ENCODE data around the gene MVB12B.
"Not testable (repeated sequence)": the region's sequence is repeated elsewhere in the genome, so short reads cannot be mapped to it uniquely, and the experiment has no call there.

MVB12B gene

DNA sequence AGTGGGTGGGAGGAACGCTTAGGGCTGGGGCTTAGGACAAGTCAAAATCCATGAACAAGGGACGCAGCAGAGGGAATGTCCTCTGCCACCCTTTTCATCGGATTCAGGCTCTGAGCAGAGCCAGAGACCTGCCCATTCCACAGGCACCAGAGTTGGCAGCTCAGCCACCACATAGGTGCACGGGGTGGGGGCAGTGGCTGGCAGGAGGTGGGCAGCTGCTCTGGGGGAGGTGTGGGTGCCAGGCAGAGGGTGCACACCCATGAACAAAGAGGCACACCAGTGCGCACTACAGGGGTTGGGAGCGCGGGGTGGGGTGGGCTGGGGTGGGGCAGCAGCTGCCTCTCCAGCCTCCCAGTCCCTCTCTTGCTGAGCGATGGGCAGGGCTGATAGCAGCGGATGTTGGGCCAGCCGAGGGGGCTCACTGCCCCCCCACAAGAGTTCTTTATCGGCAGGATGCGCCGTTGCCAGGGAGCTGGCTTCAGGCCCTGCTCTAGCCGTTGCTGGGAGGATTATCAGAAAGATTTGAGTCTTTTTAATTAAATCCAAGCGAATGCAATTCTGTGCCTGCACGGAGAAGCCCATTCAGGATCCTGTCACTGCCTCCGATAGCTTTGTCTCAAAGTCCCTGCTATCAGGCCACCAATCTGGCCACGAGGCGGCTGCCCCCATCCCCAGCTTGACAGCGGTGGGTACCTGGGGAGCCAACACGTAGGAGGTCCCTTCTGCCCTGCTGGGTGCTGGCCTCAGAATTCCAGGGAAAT is 222.8 kb downstream of the MVB12B start:
- TF ChIP-seq, protein P1, sequence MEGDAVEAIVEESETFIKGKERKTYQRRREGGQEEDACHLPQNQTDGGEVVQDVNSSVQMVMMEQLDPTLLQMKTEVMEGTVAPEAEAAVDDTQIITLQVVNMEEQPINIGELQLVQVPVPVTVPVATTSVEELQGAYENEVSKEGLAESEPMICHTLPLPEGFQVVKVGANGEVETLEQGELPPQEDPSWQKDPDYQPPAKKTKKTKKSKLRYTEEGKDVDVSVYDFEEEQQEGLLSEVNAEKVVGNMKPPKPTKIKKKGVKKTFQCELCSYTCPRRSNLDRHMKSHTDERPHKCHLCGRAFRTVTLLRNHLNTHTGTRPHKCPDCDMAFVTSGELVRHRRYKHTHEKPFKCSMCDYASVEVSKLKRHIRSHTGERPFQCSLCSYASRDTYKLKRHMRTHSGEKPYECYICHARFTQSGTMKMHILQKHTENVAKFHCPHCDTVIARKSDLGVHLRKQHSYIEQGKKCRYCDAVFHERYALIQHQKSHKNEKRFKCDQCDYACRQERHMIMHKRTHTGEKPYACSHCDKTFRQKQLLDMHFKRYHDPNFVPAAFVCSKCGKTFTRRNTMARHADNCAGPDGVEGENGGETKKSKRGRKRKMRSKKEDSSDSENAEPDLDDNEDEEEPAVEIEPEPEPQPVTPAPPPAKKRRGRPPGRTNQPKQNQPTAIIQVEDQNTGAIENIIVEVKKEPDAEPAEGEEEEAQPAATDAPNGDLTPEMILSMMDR (IDR thresholded peaks at IDR 0.05; ENCODE audit: low read depth, low read length, missing control alignments), result no peak

DNA sequence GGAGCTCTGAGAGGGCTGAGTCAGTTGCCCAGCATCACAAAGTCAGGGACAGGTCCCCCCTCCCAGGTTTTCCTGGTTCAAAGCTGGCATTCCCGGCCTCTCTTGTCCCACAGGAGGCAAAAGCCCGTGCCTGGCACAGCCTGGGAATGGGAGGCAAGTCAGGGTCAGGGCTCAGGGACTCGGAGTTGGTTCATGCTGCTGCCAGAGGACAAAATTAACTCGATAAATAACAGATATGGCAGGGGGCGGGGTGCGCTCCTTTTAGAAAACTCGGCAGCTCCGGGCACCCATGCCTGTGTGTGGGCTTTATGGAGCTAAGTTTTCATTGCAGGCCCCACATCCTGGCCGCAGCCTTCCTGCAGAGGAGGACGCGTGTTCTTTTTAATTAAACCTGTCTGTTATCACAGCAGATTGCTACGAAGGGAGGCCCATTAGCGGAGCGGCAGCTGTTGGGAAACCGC is 224.3 kb downstream of the MVB12B start:
- H3K4me3 ChIP-seq (replicated peaks; ENCODE audit: low read depth, low read length), result no peak overlapping the region
- TF ChIP-seq, protein P1 (IDR thresholded peaks at IDR 0.05; ENCODE audit: low read depth, low read length, missing control alignments), result no peak

More for the DNA sequence above, 222.8 kb downstream of the MVB12B start:
- H3K4me3 ChIP-seq (replicated peaks; ENCODE audit: low read depth, low read length), result no peak overlapping the region
- DNase-seq (ENCODE audit: extremely low read depth, low read depth), result no peak

DNA sequence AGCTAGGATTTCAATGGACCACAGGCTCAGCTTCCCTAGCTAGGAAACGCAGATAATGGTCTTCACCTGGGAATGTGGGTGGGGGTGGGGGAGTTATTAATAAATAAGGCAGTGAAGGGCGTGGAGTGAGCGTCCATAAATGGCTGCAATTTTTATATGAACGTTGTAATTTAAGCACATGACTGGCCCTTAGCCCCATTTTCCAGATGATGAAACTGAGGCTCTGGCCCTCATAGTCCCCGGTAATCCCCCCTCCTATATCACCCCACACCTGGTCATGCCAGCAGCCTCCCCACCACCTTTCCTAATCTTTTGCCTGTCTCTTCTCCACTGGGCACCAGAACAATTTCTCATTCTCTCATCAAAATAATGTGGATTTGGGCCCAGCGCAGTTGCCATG is 225.2 kb downstream of the MVB12B start:
- TF ChIP-seq, protein P1 (IDR thresholded peaks at IDR 0.05; ENCODE audit: low read depth, low read length, missing control alignments), result no peak
- no peak for DNase-seq (ENCODE audit: extremely low read depth, low read depth)
- H3K4me3 ChIP-seq (replicated peaks; ENCODE audit: low read depth, low read length), result no peak overlapping the region

More for the DNA sequence above, 224.3 kb downstream of the MVB12B start:
- DNase-seq (ENCODE audit: extremely low read depth, low read depth), result no peak

DNA sequence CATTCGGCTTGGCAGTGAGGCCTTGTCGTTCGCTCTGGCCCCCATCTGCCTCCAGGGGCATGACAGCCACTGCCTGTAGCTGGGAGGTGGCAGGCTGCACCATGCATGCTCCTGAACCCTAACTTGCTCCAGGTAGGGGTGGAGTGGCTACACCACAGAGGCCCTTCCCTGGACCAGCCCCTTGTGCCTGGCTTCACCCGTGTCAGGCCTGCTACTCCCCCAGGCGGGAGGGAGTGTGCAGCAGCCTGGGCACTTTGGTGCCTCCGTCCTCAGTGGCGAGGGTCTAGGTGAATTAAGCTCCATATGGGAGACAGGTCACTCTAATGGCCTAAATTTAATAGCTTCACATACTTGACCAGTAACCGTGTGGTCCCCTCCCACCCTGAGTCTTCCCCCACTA is 227.7 kb downstream of the MVB12B start:
- no peak for DNase-seq (ENCODE audit: extremely low read depth, low read depth)
- TF ChIP-seq, protein P1 (IDR thresholded peaks at IDR 0.05; ENCODE audit: low read depth, low read length, missing control alignments), result no peak
- no peak overlapping the region for H3K4me3 ChIP-seq (replicated peaks; ENCODE audit: low read depth, low read length)

DNA sequence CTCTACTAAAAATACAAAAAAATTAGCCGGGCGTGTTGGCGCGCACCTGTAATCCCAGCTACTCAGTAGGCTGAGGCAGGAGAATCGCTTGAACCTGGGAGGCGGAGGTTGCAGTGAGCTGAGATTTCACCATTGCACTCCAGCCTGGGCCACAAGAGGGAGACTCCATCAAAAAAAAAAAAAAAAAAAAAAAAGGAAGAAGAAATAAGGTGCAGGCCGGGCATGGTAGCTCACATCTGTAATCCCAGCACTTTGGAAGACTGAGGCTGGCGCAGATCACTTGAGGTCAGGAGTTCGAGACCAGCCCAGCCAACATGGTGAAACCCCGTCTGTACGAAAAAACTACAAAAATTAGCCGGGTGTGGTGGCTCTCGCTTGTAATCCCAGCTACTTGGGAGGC is 228.8 kb downstream of the MVB12B start:
- TF ChIP-seq, protein P1 (IDR thresholded peaks at IDR 0.05; ENCODE audit: low read depth, low read length, missing control alignments), result peak; percentile 30

More for the DNA sequence above, 228.8 kb downstream of the MVB12B start:
- DNase-seq (ENCODE audit: extremely low read depth, low read depth); H3K4me3 ChIP-seq (replicated peaks; ENCODE audit: low read depth, low read length): not testable (repeated sequence)

Measured in HFF-Myc (cell line).